ENCODE results near the gene NT5DC2. TPM values are rescaled to one million over a fixed set of nuclear protein-coding genes. Genes with fewer than 3 reads are reported as not detected.

NT5DC2 gene
- total RNA-seq, 1 donor from 2014 or later, result 309 TPM

DNA sequence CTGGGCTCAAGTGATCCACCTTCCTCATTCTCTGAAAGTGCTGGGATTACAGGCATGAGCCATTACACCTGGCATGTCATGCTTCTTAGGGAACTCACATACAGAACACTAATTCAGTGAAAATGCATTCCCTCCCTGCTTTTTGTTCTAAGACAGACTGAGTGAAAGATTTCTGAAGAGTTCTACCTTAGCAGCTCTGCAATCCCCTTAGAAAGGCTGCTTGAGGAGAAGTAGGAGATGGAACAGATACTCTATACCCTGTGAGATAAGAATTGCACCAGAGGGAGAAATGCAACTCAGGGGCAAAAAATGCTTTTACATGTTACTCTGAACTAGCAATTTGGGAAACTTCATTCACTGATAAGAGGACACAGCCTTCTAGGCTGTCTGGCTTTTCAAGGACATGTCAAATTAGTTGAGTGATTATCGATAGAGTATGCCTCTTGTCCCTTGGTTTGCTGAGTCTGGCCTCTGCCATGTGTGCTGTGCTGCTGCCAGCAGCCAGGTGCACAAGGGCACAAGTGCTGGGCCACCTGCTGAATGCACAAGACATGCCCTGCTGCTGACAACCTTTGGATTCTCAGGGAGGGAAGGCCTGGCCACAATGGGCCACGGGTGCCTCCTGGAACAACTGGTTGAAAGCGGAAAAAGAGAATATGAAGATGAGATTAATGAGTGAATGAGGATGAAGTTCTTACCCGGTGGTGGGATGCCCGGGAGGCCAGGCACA, 20.5 kb upstream of the NT5DC2 start:
- no peaks in the 10 kb centered on the region for H3K4me1 Mint-ChIP-seq (ENCODE audit: low read depth)
- no peaks in the 10 kb centered on the region for H3K27me3 Mint-ChIP-seq (ENCODE audit: low read depth)
- H3K27ac Mint-ChIP-seq (ENCODE audit: unreplicated experiment), result no peak overlapping the region
- DNase-seq (ENCODE audit: low spot score), result no peak
- no peaks in the 10 kb centered on the region for H3K9me3 Mint-ChIP-seq (ENCODE audit: low read depth)
- H3K4me3 Mint-ChIP-seq (ENCODE audit: unreplicated experiment), result no peak overlapping the region
- TF ChIP-seq, protein P1, sequence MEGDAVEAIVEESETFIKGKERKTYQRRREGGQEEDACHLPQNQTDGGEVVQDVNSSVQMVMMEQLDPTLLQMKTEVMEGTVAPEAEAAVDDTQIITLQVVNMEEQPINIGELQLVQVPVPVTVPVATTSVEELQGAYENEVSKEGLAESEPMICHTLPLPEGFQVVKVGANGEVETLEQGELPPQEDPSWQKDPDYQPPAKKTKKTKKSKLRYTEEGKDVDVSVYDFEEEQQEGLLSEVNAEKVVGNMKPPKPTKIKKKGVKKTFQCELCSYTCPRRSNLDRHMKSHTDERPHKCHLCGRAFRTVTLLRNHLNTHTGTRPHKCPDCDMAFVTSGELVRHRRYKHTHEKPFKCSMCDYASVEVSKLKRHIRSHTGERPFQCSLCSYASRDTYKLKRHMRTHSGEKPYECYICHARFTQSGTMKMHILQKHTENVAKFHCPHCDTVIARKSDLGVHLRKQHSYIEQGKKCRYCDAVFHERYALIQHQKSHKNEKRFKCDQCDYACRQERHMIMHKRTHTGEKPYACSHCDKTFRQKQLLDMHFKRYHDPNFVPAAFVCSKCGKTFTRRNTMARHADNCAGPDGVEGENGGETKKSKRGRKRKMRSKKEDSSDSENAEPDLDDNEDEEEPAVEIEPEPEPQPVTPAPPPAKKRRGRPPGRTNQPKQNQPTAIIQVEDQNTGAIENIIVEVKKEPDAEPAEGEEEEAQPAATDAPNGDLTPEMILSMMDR (IDR thresholded peaks at IDR 0.05), result no peak
- peaks cover 17% of the 10 kb centered on the region for H3K36me3 Mint-ChIP-seq (ENCODE audit: low read depth)

DNA sequence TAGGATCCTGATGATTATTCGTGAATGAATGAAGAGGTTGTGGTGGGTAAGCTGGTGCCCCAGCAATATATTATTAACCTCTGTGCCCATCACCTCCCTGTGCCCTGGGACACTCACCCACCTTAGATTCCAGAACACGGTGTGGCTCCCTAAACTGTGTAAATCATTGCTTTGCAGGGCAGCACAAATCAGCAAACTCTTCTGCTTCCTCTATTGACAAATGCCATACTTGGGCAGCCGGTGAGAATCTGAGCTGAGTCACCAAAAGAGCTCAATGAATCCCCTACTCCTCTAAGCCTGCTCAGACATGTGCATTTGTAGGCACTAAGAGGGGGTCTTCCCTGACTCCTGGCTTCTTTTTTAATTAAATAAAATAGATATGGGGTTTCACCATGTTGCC, 18.4 kb upstream of the NT5DC2 start:
- Mint-ChIP-seq H3K27ac (ENCODE audit: unreplicated experiment) (peak overlapping the region; percentile 59), H3K36me3 (ENCODE audit: low read depth) (peaks cover 16% of the 10 kb centered on the region), H3K4me1 (ENCODE audit: low read depth) (no peaks in the 10 kb centered on the region), H3K9me3 (ENCODE audit: low read depth) (no peaks in the 10 kb centered on the region), H3K27me3 (ENCODE audit: low read depth) (no peaks in the 10 kb centered on the region), H3K4me3 (ENCODE audit: unreplicated experiment) (no peak overlapping the region)
- TF ChIP-seq, protein P1 (IDR thresholded peaks at IDR 0.05), result no peak
- DNase-seq (ENCODE audit: low spot score), result no peak

DNA sequence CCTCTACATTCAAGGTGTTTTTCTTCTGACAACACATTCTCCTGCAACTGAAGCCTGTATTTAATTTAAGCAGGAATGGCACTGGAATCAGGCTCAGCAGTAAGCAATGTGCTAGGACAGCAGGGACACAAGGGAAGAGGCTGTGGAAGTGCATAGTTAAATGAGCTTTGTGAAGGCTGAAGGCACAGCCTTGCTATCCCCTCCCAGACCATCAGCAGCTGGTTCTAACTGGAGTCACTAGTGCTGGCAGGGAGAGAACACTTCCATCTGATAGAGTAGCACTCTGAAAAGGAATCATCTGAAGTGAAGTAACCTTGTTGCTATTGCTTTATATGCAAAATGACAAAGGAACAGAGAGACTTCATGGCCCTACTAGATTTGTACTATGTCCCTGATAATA, 17.5 kb upstream of the NT5DC2 start:
- DNase-seq (ENCODE audit: low spot score), result no peak
- H3K9me3 Mint-ChIP-seq (ENCODE audit: low read depth), result no peaks in the 10 kb centered on the region
- no peak overlapping the region for H3K27ac Mint-ChIP-seq (ENCODE audit: unreplicated experiment)
- no peak overlapping the region for H3K4me3 Mint-ChIP-seq (ENCODE audit: unreplicated experiment)
- no peaks in the 10 kb centered on the region for H3K27me3 Mint-ChIP-seq (ENCODE audit: low read depth)
- TF ChIP-seq, protein P1 (IDR thresholded peaks at IDR 0.05), result no peak
- no peaks in the 10 kb centered on the region for H3K4me1 Mint-ChIP-seq (ENCODE audit: low read depth)
- H3K36me3 Mint-ChIP-seq (ENCODE audit: low read depth), result peaks cover 18% of the 10 kb centered on the region

DNA sequence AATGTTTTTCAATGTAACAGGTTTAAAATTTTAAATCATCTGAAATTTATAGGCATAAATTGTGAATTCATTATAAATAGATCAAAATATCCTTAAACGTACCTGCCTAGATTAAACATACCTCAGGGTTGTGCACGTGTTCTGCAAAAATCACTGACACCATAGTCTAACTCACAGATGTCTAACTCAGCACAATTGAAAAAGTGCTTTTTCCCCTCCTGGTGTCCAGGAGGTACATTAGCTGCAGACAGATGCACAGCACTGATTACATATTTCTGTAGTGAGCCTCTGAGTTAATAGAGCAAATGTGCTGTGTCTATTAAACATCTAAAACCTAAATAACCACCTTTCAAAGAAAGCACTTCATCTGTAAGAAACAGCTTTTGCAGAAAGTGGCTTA, 13.5 kb upstream of the NT5DC2 start:
- no peak overlapping the region for H3K27ac Mint-ChIP-seq (ENCODE audit: unreplicated experiment)
- no peak for DNase-seq (ENCODE audit: low spot score)
- H3K4me1 Mint-ChIP-seq (ENCODE audit: low read depth), result peaks cover 17% of the 10 kb centered on the region

DNA sequence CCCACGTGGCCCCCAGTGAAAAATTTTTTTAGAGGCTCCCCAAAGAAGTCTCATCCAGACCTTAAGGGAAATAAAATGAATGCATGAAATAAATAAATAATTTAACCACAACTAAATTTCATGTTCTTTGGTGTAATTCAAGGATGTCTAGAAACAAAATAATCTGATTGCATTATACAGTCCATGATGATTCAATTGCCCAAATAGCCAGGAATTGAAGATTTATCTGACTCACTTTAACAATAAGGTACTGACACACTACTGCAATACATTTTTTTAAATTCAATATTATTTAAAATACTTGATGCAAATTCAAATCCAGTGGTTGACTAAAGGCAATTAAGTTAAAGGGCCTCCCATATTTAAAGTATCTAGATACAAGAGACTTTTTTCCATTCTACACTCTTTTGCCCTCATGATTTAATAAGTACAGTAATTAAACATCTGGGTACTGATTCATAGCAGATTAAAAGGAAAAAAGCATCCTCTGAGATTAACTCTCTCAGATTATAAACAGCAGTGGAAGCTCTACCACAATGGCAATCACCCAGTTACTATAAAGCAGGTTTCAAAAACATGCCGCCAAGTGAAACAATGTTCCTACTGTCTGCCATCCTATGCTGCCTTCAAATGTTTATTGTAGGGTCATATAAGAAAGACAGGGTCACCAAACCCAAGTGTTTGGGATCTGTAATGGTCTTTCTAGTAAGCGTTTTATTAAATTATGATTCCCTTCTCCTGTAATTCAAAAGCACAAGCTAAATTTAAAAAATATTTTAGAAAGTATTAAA, 12.6 kb upstream of the NT5DC2 start:
- H3K4me1 Mint-ChIP-seq (ENCODE audit: low read depth), result peaks cover 17% of the 10 kb centered on the region
- peak overlapping the region; percentile 45 for H3K27ac Mint-ChIP-seq (ENCODE audit: unreplicated experiment)
- DNase-seq (ENCODE audit: low spot score), result no peak
- H3K27me3 Mint-ChIP-seq (ENCODE audit: low read depth), result no peaks in the 10 kb centered on the region
- no peak overlapping the region for H3K4me3 Mint-ChIP-seq (ENCODE audit: unreplicated experiment)
- H3K36me3 Mint-ChIP-seq (ENCODE audit: low read depth), result peaks cover 15% of the 10 kb centered on the region
- no peaks in the 10 kb centered on the region for H3K9me3 Mint-ChIP-seq (ENCODE audit: low read depth)
- TF ChIP-seq, protein P1 (IDR thresholded peaks at IDR 0.05), result no peak

More for the DNA sequence above, 13.5 kb upstream of the NT5DC2 start:
- Mint-ChIP-seq H3K36me3 (ENCODE audit: low read depth) (peaks cover 15% of the 10 kb centered on the region), H3K27me3 (ENCODE audit: low read depth) (no peaks in the 10 kb centered on the region), H3K9me3 (ENCODE audit: low read depth) (no peaks in the 10 kb centered on the region), H3K4me3 (ENCODE audit: unreplicated experiment) (no peak overlapping the region)
- TF ChIP-seq, protein P1 (IDR thresholded peaks at IDR 0.05), result no peak
